Fibroblast of lung (primary cell): ENCODE data around the gene CBLC. TPM values are rescaled to one million over a fixed set of nuclear protein-coding genes. Genes with fewer than 3 reads are reported as not detected.

Source experiments
- DNase-seq, 2 donors: peaks; one replicate each; pipeline versions ENCODE4 v3.0.0 to v3.0.0-alpha.2; 2010; ENCODE audit warnings: low read depth in 2 of 2
- H2AFZ ChIP-seq: 2 replicates; pipeline ENCODE4 v1.5.1; 2012; ENCODE audit warnings: low read length, control low read depth, inconsistent platforms
- H3K27ac ChIP-seq: 2 replicates; pipeline ENCODE4 v1.5.1; 2011; ENCODE audit warnings: low read length, control low read depth; ENCODE audit not compliant: insufficient read depth
- H3K27me3 ChIP-seq: 2 replicates; pipeline ENCODE4 v1.5.1; 2011; ENCODE audit warnings: mild to moderate bottlenecking, low read length; ENCODE audit not compliant: control insufficient read depth, insufficient read depth
- H3K36me3 ChIP-seq: 2 replicates; pipeline ENCODE4 v1.5.1; 2011; ENCODE audit warnings: low read length; ENCODE audit not compliant: control insufficient read depth, insufficient read depth
- H3K4me1 ChIP-seq: 2 replicates; pipeline ENCODE4 v1.5.1; 2011; ENCODE audit warnings: low read length; ENCODE audit not compliant: control insufficient read depth, insufficient read depth; ENCODE audit errors: extremely low read depth
- H3K4me2 ChIP-seq: 2 replicates; pipeline ENCODE4 v1.5.1; 2011; ENCODE audit warnings: low read length, control low read depth; ENCODE audit not compliant: insufficient read depth; ENCODE audit errors: extremely low read depth
- H3K4me3 ChIP-seq, 4 experiments: fragments of 200-600 bp in 1 of 4; sonication (generic) in 1 of 4; replicated peaks in 1 of 4; 2 replicates each; pipeline ENCODE4 v1.5.1; 2011 to 2016; ENCODE audit warnings: low read length in 4 of 4, low read depth in 3 of 4, mild to moderate bottlenecking in 3 of 4, control low read depth in 2 of 4, inconsistent platforms in 1 of 4, mixed read lengths in 1 of 4; ENCODE audit not compliant: insufficient read depth in 1 of 4; ENCODE audit errors: control extremely low read depth in 1 of 4
- H3K79me2 ChIP-seq: 2 replicates; pipeline ENCODE4 v1.5.1; 2012; ENCODE audit warnings: mild to moderate bottlenecking, low read length, inconsistent platforms; ENCODE audit not compliant: control insufficient read depth, insufficient read depth
- H3K9ac ChIP-seq: 2 replicates; pipeline ENCODE4 v1.5.1; 2011; ENCODE audit warnings: mild to moderate bottlenecking, low read length, control low read depth; ENCODE audit not compliant: insufficient read depth
- H3K9me3 ChIP-seq: 2 replicates; pipeline ENCODE4 v1.5.1; 2012; ENCODE audit warnings: low read depth, low read length; ENCODE audit not compliant: control insufficient read depth, insufficient read depth
- H4K20me1 ChIP-seq: 2 replicates; pipeline ENCODE4 v1.5.1; 2011; ENCODE audit warnings: low read length; ENCODE audit not compliant: control insufficient read depth, insufficient read depth; ENCODE audit errors: extremely low read depth
- CTCF ChIP-seq, 2 donors: IDR thresholded peaks in 1 of 2; conservative IDR thresholded peaks in 1 of 2; 1 replicate in 1 of 2; 2 replicates in 1 of 2; pipeline ENCODE4 v1.5.1; 2011 to 2012; ENCODE audit warnings: low read length in 2 of 2, control low read depth in 1 of 2, inconsistent platforms in 1 of 2, low read depth in 1 of 2, mild to moderate bottlenecking in 1 of 2
- EZH2 ChIP-seq: IDR thresholded peaks from 2 replicates; pipeline ENCODE4 v1.5.1; 2012; ENCODE audit warnings: low read length, control low read depth, mild to moderate bottlenecking; ENCODE audit errors: missing control alignments
- polyA plus RNA-seq, 2 donors: library from polyadenylated mRNA; depleted of rRNA in 1 of 2; stranded (reverse) in 1 of 2; unstranded in 1 of 2; fragments of >200 nt; gene quantifications; 2 replicates each; pipeline ENCODE4 v1.2.1, GENCODE V29; 2011 to 2012; ENCODE audit warnings: missing spikeins in 1 of 2
- total RNA-seq: library from RNA; depleted of rRNA; stranded (reverse); fragments of >200 nt; gene quantifications from 2 replicates; pipeline ENCODE4 v1.2.1, GENCODE V29; 2014

Gene CBLC
- total and polyA plus RNA-seq, 2 donors (not counting 1 experiment from before 2014, with no cell fraction given) = 0.33 TPM; not detected in 1

GRCh38 chr19:44753626-44753931, 24.1 kb upstream of the CBLC start:
- Histone ChIP-seq H3K9ac (peak overlapping the region; percentile 90), H4K20me1 (no peaks in the 10 kb centered on the region), H3K79me2 (peaks cover 68% of the 10 kb centered on the region), H3K36me3 (peaks cover 35% of the 10 kb centered on the region), H2AFZ (no peak overlapping the region), H3K4me3 (peak overlapping the region; percentile 54 to 91 (median 56)), H3K27ac (peak overlapping the region; percentile 100), H3K4me1 (peaks cover 53% of the 10 kb centered on the region), H3K27me3 (no peaks in the 10 kb centered on the region), H3K9me3 (no peaks in the 10 kb centered on the region), H3K4me2 (peak overlapping the region; percentile 93)
- DNase-seq = no peak
- no peak for TF ChIP-seq CTCF (conservative IDR thresholded peaks at IDR 0.05 in 1 of 2, IDR thresholded peaks at IDR 0.05 in 1 of 2; ENCODE audit: low read depth in 1 of 2, low read length in 2 of 2)
- no peak for TF ChIP-seq EZH2

DNA sequence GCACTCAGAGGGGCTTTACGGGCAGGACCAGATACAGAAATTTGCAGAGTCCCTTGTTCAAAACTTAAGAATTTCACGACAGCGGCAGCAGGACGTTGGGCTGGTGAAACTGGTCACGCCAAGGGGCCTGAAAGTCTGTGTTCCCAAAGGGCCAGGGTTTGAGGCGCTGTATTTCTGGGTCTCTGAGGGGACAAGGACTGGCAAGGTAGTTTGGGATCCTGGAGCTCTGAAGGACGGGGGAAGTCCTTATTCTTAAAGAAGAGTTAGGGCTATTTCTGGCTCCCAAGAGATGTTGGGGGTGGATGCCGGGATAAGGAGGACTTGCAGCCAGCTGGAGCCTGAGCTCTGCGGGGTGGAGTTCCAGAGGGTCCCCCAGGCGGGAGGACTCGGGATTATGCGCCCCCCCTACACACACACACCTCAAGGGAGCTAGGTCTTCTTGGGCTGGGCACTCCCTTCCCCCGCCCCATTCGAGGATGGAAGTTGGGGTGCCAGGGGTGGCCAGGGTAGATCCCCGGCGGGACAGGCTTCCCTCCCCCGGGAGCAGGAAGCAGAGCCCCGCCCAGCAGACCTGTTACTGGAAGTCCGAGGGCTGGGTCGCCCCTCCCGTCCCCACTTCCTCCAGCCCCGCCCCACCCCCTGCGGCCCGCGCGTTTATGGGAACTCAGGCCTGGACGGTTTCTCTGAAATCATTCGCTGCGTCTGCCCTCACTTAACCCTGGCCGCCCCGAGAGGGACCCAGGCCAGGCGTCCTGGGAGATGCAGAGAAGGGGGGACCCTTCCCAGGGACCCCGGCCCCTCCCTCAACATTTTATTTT, 23.5 kb upstream of the CBLC start:
- Histone ChIP-seq H4K20me1 (no peaks in the 10 kb centered on the region), H3K4me2 (peak overlapping the region; percentile 93), H3K27ac (peak overlapping the region; percentile 100), H3K4me3 (peak overlapping the region; percentile 54 to 91 (median 56)), H3K79me2 (peaks cover 67% of the 10 kb centered on the region), H3K27me3 (no peaks in the 10 kb centered on the region), H2AFZ (no peak overlapping the region), H3K4me1 (peaks cover 55% of the 10 kb centered on the region), H3K9me3 (no peaks in the 10 kb centered on the region), H3K9ac (peak overlapping the region; percentile 90), H3K36me3 (peaks cover 37% of the 10 kb centered on the region)
- DNase-seq = peak; percentile 88 to 89
- TF ChIP-seq EZH2 = no peak
- no peak for TF ChIP-seq CTCF (conservative IDR thresholded peaks at IDR 0.05 in 1 of 2, IDR thresholded peaks at IDR 0.05 in 1 of 2; ENCODE audit: low read depth in 1 of 2, low read length in 2 of 2)

DNA sequence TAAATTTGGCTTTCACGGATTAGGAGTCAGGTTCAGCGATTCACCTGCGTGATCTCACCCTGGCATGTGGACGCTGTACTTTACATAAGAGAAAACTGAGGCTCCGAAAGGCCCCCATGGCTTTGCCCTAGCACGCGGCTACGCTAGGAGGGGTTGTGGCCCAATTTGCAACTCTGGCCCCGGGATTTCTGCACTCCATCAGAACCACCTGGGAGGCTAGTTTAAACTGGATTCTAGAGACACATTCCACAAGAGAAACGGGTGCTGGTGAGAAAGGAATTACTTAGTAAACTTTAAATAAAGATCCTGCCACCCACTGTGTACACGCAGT, 23.0 kb upstream of the CBLC start:
- H3K79me2 ChIP-seq = peaks cover 61% of the 10 kb centered on the region
- no peaks in the 10 kb centered on the region for H4K20me1 ChIP-seq

More for the DNA sequence above, 23.0 kb upstream of the CBLC start:
- peak overlapping the region in 2 of 4 experiments; percentile 3 to 91 for H3K4me3 ChIP-seq
- H3K9me3 ChIP-seq = no peaks in the 10 kb centered on the region
- H3K36me3 ChIP-seq = peaks cover 42% of the 10 kb centered on the region
- H3K27me3 ChIP-seq = no peaks in the 10 kb centered on the region
- no peak overlapping the region for H2AFZ ChIP-seq
- H3K4me2 ChIP-seq = peak overlapping the region; percentile 74
- peak overlapping the region; percentile 57 for H3K9ac ChIP-seq
- peak overlapping the region; percentile 100 for H3K27ac ChIP-seq
- DNase-seq = no peak
- TF ChIP-seq EZH2 = no peak
- no peak for TF ChIP-seq CTCF (conservative IDR thresholded peaks at IDR 0.05 in 1 of 2, IDR thresholded peaks at IDR 0.05 in 1 of 2; ENCODE audit: low read depth in 1 of 2, low read length in 2 of 2)
- H3K4me1 ChIP-seq = peaks cover 61% of the 10 kb centered on the region
